Activated CD8-positive, alpha-beta memory T cell treated with anti-CD3 and anti-CD28 coated beads, Interleukin-2, amount 50 U/mL, for 1 hour (primary cell): ENCODE measurements around the gene SLC25A48.

Source experiments
- DNase-seq: peaks from one replicate; pipeline ENCODE4 v3.0.0-alpha.2; 2020; ENCODE audit errors: extremely low read depth

SLC25A48 gene

GRCh38 chr5:135881244-135881643, 46.8 kb downstream of the SLC25A48 start:
- no peak for DNase-seq

- no peak for DNase-seq
Measured at GRCh38 chr5:135881819-135882218, 47.4 kb downstream of the SLC25A48 start.

- no peak for DNase-seq
Measured at GRCh38 chr5:135883026-135883425, 48.6 kb downstream of the SLC25A48 start.

GRCh38 chr5:135883441-135883840, 49.0 kb downstream of the SLC25A48 start:
- DNase-seq, result no peak

- no peak for DNase-seq
Measured at GRCh38 chr5:135885031-135885430, 50.6 kb downstream of the SLC25A48 start.

- DNase-seq, result no peak
Measured at GRCh38 chr5:135886136-135886535, 51.7 kb downstream of the SLC25A48 start.

- peak; percentile 4 for DNase-seq
Measured at GRCh38 chr5:135887447-135887864, 53.0 kb downstream of the SLC25A48 start.

GRCh38 chr5:135887881-135888614, 53.6 kb downstream of the SLC25A48 start:
- DNase-seq, result no peak

GRCh38 chr5:135890296-135890695, 55.8 kb downstream of the SLC25A48 start:
- no peak for DNase-seq

- no peak for DNase-seq
Measured at GRCh38 chr5:135890867-135891266, 56.4 kb downstream of the SLC25A48 start.

GRCh38 chr5:135891268-135891667, 56.8 kb downstream of the SLC25A48 start:
- no peak for DNase-seq

- DNase-seq, result no peak
Measured at GRCh38 chr5:135891791-135892190, 57.3 kb downstream of the SLC25A48 start.

- DNase-seq, result no peak
Measured at GRCh38 chr5:135894276-135894675, 59.8 kb downstream of the SLC25A48 start.

GRCh38 chr5:135894789-135895188, 60.3 kb downstream of the SLC25A48 start:
- no peak for DNase-seq

- DNase-seq, result no peak
Measured at GRCh38 chr5:135895474-135896006, 61.1 kb downstream of the SLC25A48 start, which contains the start of gene IL9. Gene IL9 (minus strand): TSS chr5:135895841. CDS start chr5:135895816, 25 bp downstream.

GRCh38 chr5:135898651-135899050, 64.2 kb downstream of the SLC25A48 start:
- no peak for DNase-seq

- no peak for DNase-seq
Measured at GRCh38 chr5:135900276-135900675, 65.8 kb downstream of the SLC25A48 start.

GRCh38 chr5:135901633-135902032, 67.2 kb downstream of the SLC25A48 start:
- DNase-seq, result no peak

GRCh38 chr5:135905144-135905543, 70.7 kb downstream of the SLC25A48 start:
- no peak for DNase-seq

- no peak for DNase-seq
Measured at GRCh38 chr5:135913713-135914626, 79.5 kb downstream of the SLC25A48 start.

GRCh38 chr5:135915466-135916001, 81.1 kb downstream of the SLC25A48 start:
- no peak for DNase-seq

- DNase-seq, result no peak
Measured at GRCh38 chr5:135916638-135917263, 82.3 kb downstream of the SLC25A48 start.
